A549 (cell line): ENCODE data around the gene DNAH17. TPM values are rescaled to one million over a fixed set of nuclear protein-coding genes. Genes with fewer than 3 reads are reported as not detected.

Experiments used
- ATAC-seq, 2 experiments: fragments of 200-7000 bp in 1 of 2; fragments of >200 bp in 1 of 2; cut with Nextera tagmentation in 1 of 2; cut with Tn5 transposase in 1 of 2; 3 replicates each; pipeline versions ENCODE4 v1.8.0 to v1.9.1; 2018 to 2020; ENCODE audit warnings: mild to moderate bottlenecking in 1 of 2, moderate library complexity in 1 of 2
- CTCF ChIA-PET: fragments of 300-600 bp; sonication (Branson Sonifier 250); formaldehyde crosslinking; extraction: SDS; loops from one replicate; lab custom pipeline; 2021; ENCODE audit warnings: antibody characterized with exemption, inconsistent platforms; lab: Yijun Ruan, JAX
- POLR2A ChIA-PET: fragments of 350-600 bp; formaldehyde crosslinking; extraction: SDS; loops from one replicate; lab custom pipeline; 2021; ENCODE audit warnings: antibody characterized with exemption, inconsistent platforms; lab: Yijun Ruan, JAX
- DNase-seq, 2 experiments: peaks; one replicate each; pipeline versions ENCODE4 v3.0.0 to v3.0.0-alpha.2; 2011 to 2016; ENCODE audit warnings: low read depth in 1 of 2, low spot score in 1 of 2
- FAIRE-seq: peaks from 2 replicates; lab custom pipeline; 2011; peaks lifted over from hg19 to GRCh38; lab: Jason Lieb, UNC
- H3K27ac ChIP-seq, 2 experiments: fragments of >200 bp; sonication (Bioruptor Twin); formaldehyde crosslinking; 3 replicates each; pipeline ENCODE4 v1.5.1; 2016 to 2017
- H3K4me1 ChIP-seq: fragments of >200 bp; sonication (Bioruptor Twin); formaldehyde crosslinking; 3 replicates; pipeline ENCODE4 v1.6.1; 2016
- H3K4me2 ChIP-seq: fragments of >200 bp; sonication (Bioruptor Twin); formaldehyde crosslinking; 3 replicates; pipeline ENCODE4 v1.6.1; 2016
- H3K4me3 ChIP-seq: fragments of >200 bp; sonication (Bioruptor Twin); formaldehyde crosslinking; 3 replicates; pipeline ENCODE4 v1.5.1; 2016
- H3K9me3 ChIP-seq: fragments of >200 bp; sonication (Bioruptor Twin); formaldehyde crosslinking; 3 replicates; pipeline ENCODE4 v1.6.1; 2016
- CBX2 ChIP-seq: fragments of 200-600 bp; sonication (generic); IDR thresholded peaks from 2 replicates; pipeline ENCODE4 v1.6.1; 2016; ENCODE audit warnings: low read depth, mild to moderate bottlenecking, borderline replicate concordance
- CBX8 ChIP-seq: fragments of 200-600 bp; sonication (generic); IDR thresholded peaks from 2 replicates; pipeline ENCODE4 v1.6.1; 2016
- CHD2 ChIP-seq: fragments of 150-350 bp; IDR thresholded peaks from 2 replicates; pipeline ENCODE4 v1.6.1; 2014; ENCODE audit warnings: low read length; ENCODE audit not compliant: partially characterized antibody
- EHMT2 ChIP-seq: fragments of 200-600 bp; sonication (generic); IDR thresholded peaks from 2 replicates; pipeline ENCODE4 v1.6.1; 2016; ENCODE audit warnings: antibody characterized with exemption, low read depth, mild to moderate bottlenecking, moderate library complexity
- ESRRA ChIP-seq: fragments of 150-350 bp; IDR thresholded peaks from 2 replicates; pipeline ENCODE4 v1.6.1; 2014; ENCODE audit warnings: mild to moderate bottlenecking, low read length, borderline replicate concordance
- GATA3 ChIP-seq: IDR thresholded peaks from 2 replicates; pipeline ENCODE4 v1.6.1; 2012; ENCODE audit warnings: borderline replicate concordance
- HOXA7 ChIP-seq: fragments of 250-450 bp; sonication (Bioruptor Pico); IDR thresholded peaks from 2 replicates; pipeline ENCODE4 v1.5.0; 2020; ENCODE audit warnings: mild to moderate bottlenecking, moderate library complexity
- HOXB5 ChIP-seq: fragments of 250-450 bp; sonication (Bioruptor Pico); IDR thresholded peaks from 2 replicates; pipeline ENCODE4 v1.5.0; 2020; ENCODE audit warnings: mild to moderate bottlenecking, moderate library complexity
- PHF8 ChIP-seq: fragments of 200-600 bp; sonication (generic); IDR thresholded peaks from 2 replicates; pipeline ENCODE4 v1.6.1; 2016; ENCODE audit warnings: low read depth, mild to moderate bottlenecking, antibody characterized with exemption, moderate library complexity, borderline replicate concordance
- RCOR1 ChIP-seq: fragments of 150-350 bp; IDR thresholded peaks from 2 replicates; pipeline ENCODE4 v1.6.1; 2014; ENCODE audit warnings: antibody characterized with exemption, low read length, low read depth
- REST ChIP-seq: fragments of 200-600 bp; sonication (generic); IDR thresholded peaks from 2 replicates; pipeline ENCODE4 v1.6.1; 2016; ENCODE audit warnings: antibody characterized with exemption, mild to moderate bottlenecking, moderate library complexity
- SMC3 ChIP-seq: fragments of >200 bp; sonication (Bioruptor Twin); formaldehyde crosslinking; IDR thresholded peaks from 3 replicates; pipeline ENCODE4 v1.6.1; 2018; ENCODE audit warnings: inconsistent platforms
- ZFP36 ChIP-seq: fragments of 450-650 bp; IDR thresholded peaks from 2 replicates; pipeline ENCODE4 v1.6.1; 2014; ENCODE audit warnings: borderline replicate concordance; ENCODE audit not compliant: partially characterized antibody
- WGBS: methylation state at CpG from one replicate; pipeline ENCODE4 v1.1.6; 2017; ENCODE audit errors: missing lambda C conversion rate; 5-methylcytosine and 5-hydroxymethylcytosine counted together
- polyA minus RNA-seq: library from RNA; depleted of rRNA, polyadenylated mRNA; stranded (reverse); fragments of >200 nt; gene quantifications from 2 replicates; pipeline ENCODE4 v1.2.3, GENCODE V29; 2011; rRNA and poly(A)+ RNA removed
- polyA plus RNA-seq, 4 experiments: library from polyadenylated mRNA; depleted of rRNA in 3 of 4; stranded (reverse); fragments of >200 nt; fragmentation: RNase III in 1 of 4; extraction: RNeasy Plus Mini Kit Qiagen cat#74134 plus additional on column Dnase treatment in 1 of 4; gene quantifications; 2 replicates in 3 of 4; 3 replicates in 1 of 4; pipeline ENCODE4 v1.2.3, GENCODE V29; 2011 to 2017
- TF ChIP-seq, protein P1 (sequence below): IDR thresholded peaks from 2 replicates; pipeline ENCODE4 v1.6.1; 2012
- TF ChIP-seq, protein P2 (sequence below): fragments of >200 bp; sonication (Bioruptor Twin); formaldehyde crosslinking; IDR thresholded peaks from 3 replicates; pipeline ENCODE4 v1.6.1; 2016
- TF ChIP-seq, protein P3 (sequence below): fragments of 250-450 bp; sonication (Bioruptor Pico); IDR thresholded peaks from 2 replicates; pipeline ENCODE4 v1.5.0; 2021; ENCODE audit warnings: mild to moderate bottlenecking, moderate library complexity, borderline replicate concordance
- TF ChIP-seq, protein P4 (sequence below): IDR thresholded peaks from 2 replicates; pipeline ENCODE4 v1.6.1; 2012
- TF ChIP-seq, protein P5 (sequence below): fragments of >200 bp; sonication (Bioruptor Twin); formaldehyde crosslinking; IDR thresholded peaks from 3 replicates; pipeline ENCODE4 v1.5.1; 2016

The DNAH17 gene
- polyA plus RNA-seq (2011; rRNA removed) (0.21 and 0.46 TPM in 2 replicates), polyA plus RNA-seq (2017; fragmentation: RNase III; extraction: RNeasy Plus Mini Kit Qiagen cat#74134 plus additional on column Dnase treatment) (0.26 to 0.49 TPM (median 0.39 TPM) in 3 replicates), polyA minus RNA-seq (0.62 and 0.68 TPM in 2 replicates)
- polyA plus RNA-seq (2012; cell fraction: cytosol; rRNA removed), result 0.29 and 0.46 TPM in 2 replicates
- 0.95 and 1.2 TPM in 2 replicates for polyA plus RNA-seq (2012; cell fraction: nucleus; rRNA removed)

GRCh38 chr17:78577296-78577695 lies at the start of gene DNAH17:
TSS of gene DNAH17 (minus strand) at chr17:78577396. CDS start at chr17:78575057, 2,339 bp downstream.
- no peaks in the 10 kb centered on the region for H3K4me1 ChIP-seq
- POLR2A ChIA-PET, result no interaction called here
- no peak for FAIRE-seq
- TF ChIP-seq, protein P1, sequence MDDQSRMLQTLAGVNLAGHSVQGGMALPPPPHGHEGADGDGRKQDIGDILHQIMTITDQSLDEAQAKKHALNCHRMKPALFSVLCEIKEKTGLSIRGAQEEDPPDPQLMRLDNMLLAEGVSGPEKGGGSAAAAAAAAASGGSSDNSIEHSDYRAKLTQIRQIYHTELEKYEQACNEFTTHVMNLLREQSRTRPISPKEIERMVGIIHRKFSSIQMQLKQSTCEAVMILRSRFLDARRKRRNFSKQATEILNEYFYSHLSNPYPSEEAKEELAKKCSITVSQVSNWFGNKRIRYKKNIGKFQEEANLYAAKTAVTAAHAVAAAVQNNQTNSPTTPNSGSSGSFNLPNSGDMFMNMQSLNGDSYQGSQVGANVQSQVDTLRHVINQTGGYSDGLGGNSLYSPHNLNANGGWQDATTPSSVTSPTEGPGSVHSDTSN, result no peak
- TF ChIP-seq, protein P2, sequence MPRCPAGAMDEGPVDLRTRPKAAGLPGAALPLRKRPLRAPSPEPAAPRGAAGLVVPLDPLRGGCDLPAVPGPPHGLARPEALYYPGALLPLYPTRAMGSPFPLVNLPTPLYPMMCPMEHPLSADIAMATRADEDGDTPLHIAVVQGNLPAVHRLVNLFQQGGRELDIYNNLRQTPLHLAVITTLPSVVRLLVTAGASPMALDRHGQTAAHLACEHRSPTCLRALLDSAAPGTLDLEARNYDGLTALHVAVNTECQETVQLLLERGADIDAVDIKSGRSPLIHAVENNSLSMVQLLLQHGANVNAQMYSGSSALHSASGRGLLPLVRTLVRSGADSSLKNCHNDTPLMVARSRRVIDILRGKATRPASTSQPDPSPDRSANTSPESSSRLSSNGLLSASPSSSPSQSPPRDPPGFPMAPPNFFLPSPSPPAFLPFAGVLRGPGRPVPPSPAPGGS, result no peak
- no peak for TF ChIP-seq RCOR1
- no peak for TF ChIP-seq SMC3
- no peak for TF ChIP-seq HOXA7 (CRISPR knock-in tag)
- no peak for TF ChIP-seq GATA3
- TF ChIP-seq, protein P3, sequence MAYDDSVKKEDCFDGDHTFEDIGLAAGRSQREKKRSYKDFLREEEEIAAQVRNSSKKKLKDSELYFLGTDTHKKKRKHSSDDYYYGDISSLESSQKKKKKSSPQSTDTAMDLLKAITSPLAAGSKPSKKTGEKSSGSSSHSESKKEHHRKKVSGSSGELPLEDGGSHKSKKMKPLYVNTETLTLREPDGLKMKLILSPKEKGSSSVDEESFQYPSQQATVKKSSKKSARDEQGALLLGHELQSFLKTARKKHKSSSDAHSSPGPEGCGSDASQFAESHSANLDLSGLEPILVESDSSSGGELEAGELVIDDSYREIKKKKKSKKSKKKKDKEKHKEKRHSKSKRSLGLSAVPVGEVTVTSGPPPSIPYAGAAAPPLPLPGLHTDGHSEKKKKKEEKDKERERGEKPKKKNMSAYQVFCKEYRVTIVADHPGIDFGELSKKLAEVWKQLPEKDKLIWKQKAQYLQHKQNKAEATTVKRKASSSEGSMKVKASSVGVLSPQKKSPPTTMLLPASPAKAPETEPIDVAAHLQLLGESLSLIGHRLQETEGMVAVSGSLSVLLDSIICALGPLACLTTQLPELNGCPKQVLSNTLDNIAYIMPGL (CRISPR knock-in tag), result no peak
- TF ChIP-seq, protein P4, sequence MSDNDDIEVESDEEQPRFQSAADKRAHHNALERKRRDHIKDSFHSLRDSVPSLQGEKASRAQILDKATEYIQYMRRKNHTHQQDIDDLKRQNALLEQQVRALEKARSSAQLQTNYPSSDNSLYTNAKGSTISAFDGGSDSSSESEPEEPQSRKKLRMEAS, result no peak
- TF ChIP-seq CBX2, result no peak
- no peak for TF ChIP-seq ZFP36
- no peak for ATAC-seq
- CTCF ChIA-PET, result interaction anchor here (0.7 to 1.8 kb wide), 4 partner anchors 10 to 131 kb away, joined by 3 read pairs; no protein-coding TSS in a partner anchor
- H3K27ac ChIP-seq, result peak within 1 kb of the TSS in 1 of 2 experiments; percentile 43; a peak in 3 of 6 replicates
- H3K4me3 ChIP-seq, result no peak within 1 kb of the TSS
- H3K9me3 ChIP-seq, result no peaks in the 10 kb centered on the region
- H3K4me2 ChIP-seq, result no peak within 1 kb of the TSS
- 69% methylated on average over 9 of the region's 9 CpGs for WGBS
- DNase-seq, result no peak

DNA sequence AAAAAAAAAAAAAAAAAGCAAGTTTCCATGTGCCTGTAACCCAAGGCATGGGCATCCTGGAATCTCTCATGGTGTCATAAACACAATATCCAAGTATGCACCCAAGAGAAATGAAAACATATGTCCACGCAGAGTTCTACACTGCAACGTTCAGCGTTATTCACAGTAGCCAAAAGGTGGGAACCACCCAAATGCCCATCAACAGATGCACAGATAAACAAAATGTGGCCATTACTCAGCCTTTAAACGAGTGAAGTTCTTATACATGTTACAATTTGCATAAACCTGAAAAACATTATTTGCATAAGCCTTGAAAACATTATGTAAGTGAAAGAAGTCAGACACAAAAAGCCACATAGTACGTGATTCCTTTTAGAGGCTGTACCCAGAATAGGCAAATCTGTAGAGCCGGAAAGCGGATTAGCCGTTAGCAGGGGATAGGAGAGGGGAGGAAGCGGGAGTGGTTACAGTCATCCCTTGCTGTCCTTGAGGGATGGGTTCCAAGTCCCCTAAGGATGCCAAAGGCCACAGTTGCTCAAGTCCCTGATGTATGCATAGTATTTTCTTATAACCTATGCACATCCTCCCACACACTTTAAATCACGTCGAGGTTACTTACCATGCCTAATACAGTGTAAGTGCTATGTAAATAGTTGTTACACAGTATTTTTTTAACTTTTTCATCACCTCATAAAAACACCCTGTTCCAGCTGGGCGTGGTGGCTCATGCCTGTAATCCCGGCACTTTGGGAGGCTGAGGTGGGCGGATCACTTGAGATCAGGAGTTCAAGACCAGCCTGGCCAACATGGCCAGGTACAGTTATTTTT lies 47.3 kb upstream of the DNAH17 start:
- no peak for DNase-seq
- POLR2A ChIA-PET, result no interaction called here
- Histone ChIP-seq H3K4me1 (no peaks in the 10 kb centered on the region), H3K4me2 (no peak overlapping the region), H3K27ac (no peak overlapping the region), H3K9me3 (peaks cover 7% of the 10 kb centered on the region; the same call in 2 of the 3 replicates), H3K4me3 (no peak overlapping the region)
- WGBS, result 79% methylated on average over 14 of the region's 14 CpGs
- ATAC-seq, result no peak
- FAIRE-seq, result peak; percentile 54
- CTCF ChIA-PET, result interaction anchor here (1.2 to 2.2 kb wide), 2 partner anchors 84 to 127 kb away, joined by 3 to 5 read pairs; no protein-coding TSS in a partner anchor
- TF ChIP-seq, protein P1, result no peak
- TF ChIP-seq ESRRA (no peak), HOXB5 (CRISPR knock-in tag) (no peak), PHF8 (no peak), REST (no peak), CBX8 (no peak), CHD2 (no peak), EHMT2 (no peak)
- TF ChIP-seq, protein P4, result no peak
- TF ChIP-seq, protein P3 (CRISPR knock-in tag), result no peak
- TF ChIP-seq, protein P5, sequence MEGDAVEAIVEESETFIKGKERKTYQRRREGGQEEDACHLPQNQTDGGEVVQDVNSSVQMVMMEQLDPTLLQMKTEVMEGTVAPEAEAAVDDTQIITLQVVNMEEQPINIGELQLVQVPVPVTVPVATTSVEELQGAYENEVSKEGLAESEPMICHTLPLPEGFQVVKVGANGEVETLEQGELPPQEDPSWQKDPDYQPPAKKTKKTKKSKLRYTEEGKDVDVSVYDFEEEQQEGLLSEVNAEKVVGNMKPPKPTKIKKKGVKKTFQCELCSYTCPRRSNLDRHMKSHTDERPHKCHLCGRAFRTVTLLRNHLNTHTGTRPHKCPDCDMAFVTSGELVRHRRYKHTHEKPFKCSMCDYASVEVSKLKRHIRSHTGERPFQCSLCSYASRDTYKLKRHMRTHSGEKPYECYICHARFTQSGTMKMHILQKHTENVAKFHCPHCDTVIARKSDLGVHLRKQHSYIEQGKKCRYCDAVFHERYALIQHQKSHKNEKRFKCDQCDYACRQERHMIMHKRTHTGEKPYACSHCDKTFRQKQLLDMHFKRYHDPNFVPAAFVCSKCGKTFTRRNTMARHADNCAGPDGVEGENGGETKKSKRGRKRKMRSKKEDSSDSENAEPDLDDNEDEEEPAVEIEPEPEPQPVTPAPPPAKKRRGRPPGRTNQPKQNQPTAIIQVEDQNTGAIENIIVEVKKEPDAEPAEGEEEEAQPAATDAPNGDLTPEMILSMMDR, result no peak
